ENCODE measurements around the gene ABCG4.

- no peak for TF ChIP-seq CTCF (IDR thresholded peaks at IDR 0.05)
- TF ChIP-seq POLR2A (IDR thresholded peaks at IDR 0.05), result no peak
Measured at GRCh38 chr11:119130662-119131061, 18.2 kb upstream of the ABCG4 start.

Data from thyroid gland (tissue), 4 donors.